Activated CD8-positive, alpha-beta memory T cell treated with anti-CD3 and anti-CD28 coated beads, Interleukin-2, amount 50 U/mL, for 24 hours (primary cell): ENCODE measurements around the gene OR51B5.
"Not testable (repeated sequence)": the region's sequence is repeated elsewhere in the genome, so short reads cannot be mapped to it uniquely, and the experiment has no call there.

ENCODE experiments used
- DNase-seq: peaks from one replicate; pipeline ENCODE4 v3.0.0-alpha.2; 2020; ENCODE audit errors: extremely low read depth

Gene OR51B5

DNA sequence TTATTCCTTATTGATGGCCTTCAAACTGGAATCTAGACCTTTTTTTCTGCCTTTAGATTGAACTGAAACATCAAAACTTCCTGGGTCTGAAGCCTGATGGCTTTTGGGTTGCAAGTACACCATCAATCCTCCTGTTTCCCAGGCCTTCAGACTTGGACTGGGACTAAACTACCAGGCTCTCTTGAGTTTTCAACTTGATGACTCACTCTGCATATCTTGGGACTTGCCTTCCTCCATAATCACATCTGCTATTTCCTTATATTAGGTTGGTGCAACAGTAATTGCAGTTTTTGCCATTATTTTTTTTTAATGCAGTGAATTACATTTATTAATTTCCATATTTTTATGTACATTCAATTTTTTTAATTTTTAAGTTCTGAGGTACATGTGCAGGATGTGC is 7.0 kb downstream of the OR51B5 start:
- DNase-seq, result no peak

DNA sequence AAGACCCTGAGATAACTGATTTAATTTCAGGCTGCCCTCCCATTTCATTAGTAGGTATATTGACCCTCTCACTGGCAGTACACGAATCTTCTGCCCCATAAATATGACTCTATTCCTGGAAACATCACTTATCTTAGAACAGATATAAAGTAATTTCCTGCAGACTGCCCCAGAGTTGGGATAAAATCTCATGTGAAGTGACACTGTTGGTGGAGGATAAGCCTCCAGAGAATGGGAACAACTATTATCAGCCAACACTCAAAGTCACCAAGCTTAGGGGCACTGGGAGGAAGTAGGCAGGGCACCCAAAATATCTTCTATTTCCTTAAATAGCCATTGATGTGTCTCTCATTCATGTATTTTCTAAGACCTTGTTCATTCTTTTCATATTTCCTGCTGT is 8.2 kb downstream of the OR51B5 start:
- no peak for DNase-seq

DNA sequence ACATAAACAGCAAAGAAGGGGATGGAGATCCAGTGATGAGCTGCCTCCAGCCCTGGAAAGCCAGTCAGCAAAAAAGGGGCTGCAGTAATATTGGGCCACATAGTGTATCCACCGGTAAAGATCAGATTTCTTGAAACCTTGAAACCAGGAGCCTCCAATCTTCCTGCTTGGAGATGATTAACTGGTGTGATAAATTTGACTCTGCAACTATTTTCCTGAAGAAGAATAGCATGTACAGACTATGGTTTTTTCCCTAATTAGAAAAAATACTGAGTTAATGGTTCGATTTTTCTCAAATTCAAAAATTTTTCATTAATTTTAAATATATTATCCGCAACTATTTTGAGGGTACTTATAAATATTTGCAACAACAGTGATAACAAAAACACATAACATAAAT is 19.1 kb downstream of the OR51B5 start, which contains the start of gene OR51B2:
Gene OR51B2 (minus strand): TSS at position 101 of the 400 bp plus-strand sequence. CDS start 0 bp downstream, at position 101.
- DNase-seq, result no peak

DNA sequence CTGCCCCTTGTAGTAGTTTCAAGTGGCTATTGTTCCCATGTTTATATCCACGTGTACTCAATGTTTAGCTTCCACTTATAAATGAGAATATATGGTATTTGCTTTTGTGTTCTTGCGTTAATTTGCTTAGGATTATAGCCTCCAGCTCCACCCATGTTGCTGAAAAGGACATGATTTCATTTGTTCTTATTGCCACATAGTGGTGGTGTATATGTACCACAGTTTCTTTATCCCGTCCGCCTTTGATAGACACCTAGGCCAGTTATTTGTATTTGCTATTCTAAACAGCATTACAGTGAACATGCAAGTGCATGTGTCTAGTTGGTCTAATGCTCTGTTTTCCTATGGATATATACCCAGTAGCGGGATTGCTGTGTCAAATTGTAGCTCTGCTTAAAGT is 26.0 kb downstream of the OR51B5 start:
- no peak for DNase-seq

GRCh38 chr11:5313326-5314023 is 29.8 kb downstream of the OR51B5 start:
- DNase-seq, result not testable (repeated sequence)

GRCh38 chr11:5310423-5310822 is 32.9 kb downstream of the OR51B5 start:
- DNase-seq, result no peak

- DNase-seq, result no peak
These were observed 35.9 kb downstream of the OR51B5 start for GRCh38 chr11:5307256-5308019.

- DNase-seq, result no peak
These were observed 39.3 kb downstream of the OR51B5 start for GRCh38 chr11:5304046-5304445.

GRCh38 chr11:5303626-5304025 is 39.7 kb downstream of the OR51B5 start:
- DNase-seq, result no peak

GRCh38 chr11:5301846-5302245 is 41.5 kb downstream of the OR51B5 start, which contains the start of gene OR51B4:
Gene OR51B4 (minus strand): TSS chr11:5301946. CDS start chr11:5301946, 0 bp downstream.
- DNase-seq, result no peak

GRCh38 chr11:5300251-5300650 is 43.1 kb downstream of the OR51B5 start:
- DNase-seq, result no peak

- DNase-seq, result no peak
These were observed 44.9 kb downstream of the OR51B5 start for GRCh38 chr11:5298451-5298850.

DNA sequence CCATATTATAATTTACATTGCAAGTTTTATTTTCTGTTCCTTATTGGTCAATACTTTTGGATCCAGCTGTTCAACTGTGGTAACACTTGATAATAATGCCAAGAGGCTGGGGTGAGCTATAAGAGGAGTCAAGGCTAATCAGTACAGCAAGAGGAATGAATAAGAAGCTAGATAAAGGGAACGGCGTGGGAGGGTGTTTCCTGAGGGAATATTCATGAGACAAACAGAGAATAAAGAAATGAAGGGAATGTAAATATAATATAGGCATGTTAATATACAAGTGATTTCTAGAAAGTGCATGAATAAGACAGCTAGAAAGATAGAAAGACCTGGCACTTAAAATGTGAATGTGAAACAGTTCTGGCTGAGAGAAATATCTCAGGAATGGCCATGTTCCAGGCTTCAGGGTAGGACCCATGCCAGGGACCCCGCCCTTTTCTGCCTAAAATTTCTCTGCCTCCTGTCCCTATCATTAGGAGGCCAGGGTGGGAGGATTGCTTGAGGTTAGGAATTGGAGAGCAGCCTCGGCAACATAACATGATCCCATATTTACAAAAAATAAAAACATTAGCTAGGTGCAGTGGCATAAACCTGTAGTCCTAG is 45.5 kb downstream of the OR51B5 start:
- DNase-seq, result no peak

DNA sequence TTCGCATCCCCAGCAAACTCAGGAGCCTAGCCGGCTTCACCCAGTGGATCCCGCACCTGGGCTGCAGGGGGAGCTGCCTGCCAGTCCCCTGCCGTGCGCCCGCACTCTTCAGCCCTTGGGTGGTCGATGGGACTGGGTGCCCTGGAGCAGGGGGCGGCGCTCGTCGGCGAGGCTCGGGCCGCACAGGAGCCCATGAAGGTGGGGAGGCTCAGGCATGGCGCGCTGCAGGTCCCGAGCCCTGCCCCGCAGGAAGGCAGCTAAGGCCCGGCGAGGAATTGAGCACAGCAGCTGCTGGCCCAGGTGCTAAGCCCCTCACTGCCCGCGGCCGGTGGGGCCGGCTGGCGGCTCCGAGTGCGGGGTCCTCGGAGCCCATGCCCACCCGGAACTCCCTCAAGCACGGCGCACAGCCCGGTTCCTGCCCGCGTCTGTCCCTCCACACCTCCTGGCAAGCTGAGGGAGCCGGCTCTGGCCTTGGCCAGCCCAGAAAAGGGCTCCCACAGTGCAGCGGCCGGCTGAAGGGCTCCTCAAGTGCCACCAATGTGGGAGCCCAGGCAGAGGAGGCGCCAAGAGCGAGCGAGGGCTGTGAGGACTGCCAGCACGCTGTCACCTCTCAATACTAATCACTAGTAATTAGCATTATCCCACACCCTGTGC is 48.9 kb downstream of the OR51B5 start:
- not testable (repeated sequence) for DNase-seq

DNA sequence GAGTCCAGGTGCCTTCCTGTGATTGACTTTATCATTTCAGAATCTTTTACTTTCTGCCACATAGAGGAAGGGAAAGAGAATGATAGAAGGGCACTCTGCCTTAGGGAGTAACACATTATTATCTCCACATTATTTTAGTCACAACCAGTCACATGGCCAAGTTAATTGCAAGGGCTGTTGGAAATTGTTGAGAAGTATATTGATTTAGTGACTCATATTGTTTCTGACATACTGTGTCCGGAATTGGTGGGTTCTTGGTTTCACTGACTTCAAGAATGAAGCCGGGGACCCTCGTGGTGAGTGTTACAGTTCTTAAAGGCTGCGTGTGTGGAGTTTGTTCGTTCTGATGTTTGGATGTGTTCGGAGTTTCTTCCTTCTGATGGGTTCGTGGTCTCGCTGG is 50.3 kb downstream of the OR51B5 start:
- no peak for DNase-seq
